GM18520 (cell line): ENCODE results near the gene MED12L.

Experiments
- ATAC-seq: cut with Tn5 transposase; IDR thresholded peaks from one replicate; pipeline ENCODE4 v1.9.1; 2021; ENCODE audit not compliant: unreplicated experiment

The MED12L gene

DNA sequence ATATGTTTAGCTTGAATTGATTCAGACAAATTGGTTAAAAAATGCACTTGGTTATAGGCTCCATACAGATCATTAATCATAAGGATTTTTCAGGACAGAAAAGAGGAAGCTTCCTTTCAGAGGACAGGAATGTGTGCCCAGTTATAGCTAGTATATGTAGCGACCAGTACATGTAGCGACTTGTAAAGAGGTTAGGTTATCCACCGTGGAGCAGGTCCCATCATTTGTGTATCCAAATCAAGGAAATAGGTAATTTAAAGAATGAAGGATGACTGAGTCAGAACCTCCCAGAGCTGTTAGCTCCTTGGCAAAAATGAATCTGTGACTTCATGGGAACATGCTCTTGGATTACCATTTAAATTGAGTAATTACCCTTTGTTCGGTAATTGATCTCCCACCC is 314.9 kb downstream of the MED12L start:
- no peak for ATAC-seq

DNA sequence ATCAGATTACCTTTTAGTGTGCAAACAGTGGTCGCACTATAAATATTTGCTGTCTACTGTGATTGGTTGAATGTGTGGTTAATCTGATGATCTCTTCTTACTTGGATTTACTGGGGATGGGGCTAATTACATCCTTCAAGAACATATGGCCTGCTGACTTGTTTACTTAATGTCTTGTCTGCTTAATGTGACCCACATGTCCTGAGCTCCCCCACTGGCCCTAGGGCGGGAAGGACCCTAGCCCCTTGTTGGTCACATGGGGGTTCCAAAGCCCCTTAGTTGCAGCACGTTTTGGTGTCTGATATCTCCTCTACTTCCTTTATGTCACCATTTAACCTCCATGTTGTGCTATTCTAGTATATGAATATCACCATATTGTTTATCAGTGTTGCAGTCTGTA is 316.9 kb downstream of the MED12L start:
- ATAC-seq = no peak

DNA sequence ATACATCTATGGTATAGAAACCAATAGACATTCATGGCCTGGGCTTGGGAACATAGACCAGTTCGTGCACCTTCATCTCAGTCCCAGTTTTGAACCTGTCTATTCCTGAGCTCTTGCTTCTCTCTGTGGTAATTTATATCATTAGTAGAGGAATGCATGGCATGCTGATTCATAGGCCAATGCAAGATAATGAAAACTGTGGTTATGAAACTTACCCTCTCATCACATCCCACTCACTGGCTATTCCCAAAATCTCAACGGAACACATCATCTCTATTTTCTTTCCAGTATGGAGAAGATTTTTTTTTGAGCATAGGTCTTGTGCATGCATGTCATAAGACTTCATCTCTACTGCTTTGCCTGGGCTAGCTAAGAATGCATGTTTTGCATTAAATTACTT is 317.8 kb downstream of the MED12L start:
- ATAC-seq = no peak

DNA sequence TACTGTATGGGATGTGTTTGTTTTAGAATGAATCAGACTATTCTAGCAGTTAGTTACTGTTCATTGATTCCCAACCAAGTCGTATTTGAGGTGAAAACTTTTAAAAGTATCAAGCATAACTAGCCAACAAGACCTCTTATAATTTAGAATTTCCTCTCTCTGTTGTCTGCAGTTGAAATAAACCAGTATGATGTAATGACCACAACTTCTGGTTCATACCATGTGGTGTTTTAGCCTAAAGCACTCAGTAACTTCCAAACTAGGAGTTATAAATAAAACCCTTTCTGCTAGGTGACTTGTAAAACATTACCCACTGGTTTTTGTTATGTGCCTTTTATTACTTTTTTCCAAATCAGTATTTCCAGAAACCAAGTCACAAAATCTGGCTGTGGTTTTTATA is 318.9 kb downstream of the MED12L start:
- no peak for ATAC-seq

DNA sequence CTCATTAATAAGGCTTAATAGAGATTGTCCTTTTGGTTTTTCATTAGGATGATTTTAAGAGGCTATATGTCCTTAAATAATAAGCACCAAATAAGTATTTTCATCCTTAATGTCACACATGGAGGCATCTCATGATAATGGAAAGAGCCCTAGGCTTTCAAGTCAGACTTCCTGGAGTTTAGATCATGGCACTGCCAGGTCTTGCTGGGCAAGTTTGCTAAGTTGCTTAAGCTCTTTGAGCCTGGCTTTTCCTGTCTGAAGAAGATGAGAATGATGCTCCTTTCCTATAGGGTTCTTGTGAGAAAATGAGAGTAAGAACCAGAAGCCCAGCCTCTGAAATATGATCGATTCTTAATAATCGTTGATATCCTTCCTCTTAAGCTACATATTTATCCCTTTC is 322.5 kb downstream of the MED12L start:
- ATAC-seq = no peak

DNA sequence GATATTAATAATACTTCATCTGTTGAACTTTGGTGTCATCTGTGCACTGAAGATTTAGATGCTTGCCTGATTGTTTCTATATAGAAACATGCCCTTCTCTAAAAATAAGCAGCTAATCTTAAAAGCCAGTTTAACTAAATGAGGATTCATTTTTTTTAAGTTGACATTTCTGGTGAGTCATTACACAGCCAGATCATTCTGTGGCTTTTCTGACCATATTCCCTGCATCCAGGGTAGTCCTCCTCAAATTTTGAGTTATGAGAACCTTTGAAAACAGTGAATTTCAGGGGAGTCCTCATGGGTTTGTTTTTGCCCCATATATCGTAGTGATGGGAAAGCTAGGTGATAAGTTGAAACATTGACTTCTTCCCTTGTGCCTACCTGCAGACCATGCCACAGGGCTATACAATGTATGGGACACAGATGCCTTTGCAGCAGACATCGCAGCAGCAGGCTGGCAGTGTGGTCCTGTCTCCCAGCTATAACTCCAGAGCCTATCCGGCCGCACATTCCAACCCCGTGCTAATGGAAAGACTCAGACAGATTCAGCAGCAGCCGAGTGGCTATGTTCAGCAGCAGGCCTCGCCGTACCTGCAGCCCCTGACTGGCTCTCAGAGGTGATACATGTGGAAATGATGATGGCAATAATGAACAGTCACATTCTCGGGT is 325.6 kb downstream of the MED12L start:
- no peak for ATAC-seq

DNA sequence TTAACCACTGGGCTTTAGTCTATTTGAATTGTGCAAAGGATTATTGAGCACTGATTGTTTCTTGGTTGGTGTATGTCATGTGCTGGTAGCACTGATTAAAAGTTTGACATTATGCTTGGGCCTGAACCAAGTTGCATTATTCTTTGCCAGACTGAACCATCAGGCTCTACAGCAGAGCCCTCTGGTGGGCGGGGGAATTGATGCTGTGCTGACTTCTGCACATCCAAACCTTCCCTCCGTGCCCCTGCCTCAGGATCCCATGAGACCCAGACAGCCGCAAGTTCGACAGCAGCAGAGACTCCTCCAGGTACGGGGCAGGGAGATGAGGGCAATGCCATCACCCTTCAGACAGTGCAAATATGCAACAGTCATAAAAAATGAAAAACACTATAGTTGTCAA is 327.5 kb downstream of the MED12L start:
- no peak for ATAC-seq

DNA sequence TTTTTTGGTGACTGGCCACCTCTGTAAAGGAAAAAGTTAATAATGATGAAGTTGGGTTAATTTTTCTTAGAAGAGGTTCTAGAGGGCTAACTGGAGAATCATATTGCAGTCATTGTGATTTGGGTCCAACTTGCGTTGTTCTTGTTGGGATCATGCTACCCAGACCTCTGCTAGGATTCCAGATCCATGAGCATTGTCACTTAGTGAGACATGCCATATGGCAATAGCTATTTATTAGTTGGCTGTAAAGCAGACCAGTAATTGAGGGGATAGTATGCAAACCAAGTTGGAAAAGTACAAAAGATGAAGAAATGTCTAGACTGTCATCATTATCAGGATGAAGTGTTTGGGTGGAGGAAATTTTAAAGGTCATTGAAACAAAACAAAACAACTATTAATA is 329.8 kb downstream of the MED12L start:
- no peak for ATAC-seq

DNA sequence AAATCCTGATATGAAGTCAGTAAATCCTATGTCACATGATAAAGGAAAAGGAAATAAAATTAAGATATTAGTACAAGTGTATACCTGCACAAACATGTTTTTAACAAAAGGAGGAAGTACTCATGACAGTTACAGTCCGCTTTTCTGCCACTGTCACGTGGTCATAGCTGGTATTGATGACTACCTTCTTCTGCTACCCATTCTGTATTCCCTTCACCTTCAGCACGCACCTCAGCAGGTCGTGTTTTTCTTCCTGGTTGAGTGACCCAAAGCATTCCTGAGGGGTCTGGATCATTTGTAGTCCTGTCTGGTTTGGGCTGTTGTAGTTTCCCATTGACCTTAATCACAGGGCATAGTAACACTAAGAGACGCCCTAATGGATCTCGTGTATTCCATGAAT is 334.3 kb downstream of the MED12L start:
- ATAC-seq = no peak

DNA sequence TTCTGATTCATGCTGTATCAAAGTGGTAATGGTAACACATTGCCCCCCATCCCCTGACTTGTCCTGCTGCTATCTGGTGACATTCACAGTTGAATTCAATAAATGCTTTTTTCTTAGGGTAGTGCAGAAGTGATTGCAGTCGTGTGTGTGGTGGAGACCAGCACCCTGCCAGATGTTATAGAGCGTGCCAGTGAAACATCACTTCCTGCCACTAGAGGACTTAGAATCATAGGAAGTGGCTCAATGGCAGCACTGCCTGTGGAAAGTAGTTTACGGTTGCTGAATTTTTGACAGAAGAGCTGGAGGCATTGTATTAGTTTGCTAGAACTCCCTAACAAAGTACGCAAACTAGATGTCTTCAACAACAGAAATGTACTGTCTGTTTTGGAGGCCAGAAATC is 336.5 kb downstream of the MED12L start:
- ATAC-seq = no peak

DNA sequence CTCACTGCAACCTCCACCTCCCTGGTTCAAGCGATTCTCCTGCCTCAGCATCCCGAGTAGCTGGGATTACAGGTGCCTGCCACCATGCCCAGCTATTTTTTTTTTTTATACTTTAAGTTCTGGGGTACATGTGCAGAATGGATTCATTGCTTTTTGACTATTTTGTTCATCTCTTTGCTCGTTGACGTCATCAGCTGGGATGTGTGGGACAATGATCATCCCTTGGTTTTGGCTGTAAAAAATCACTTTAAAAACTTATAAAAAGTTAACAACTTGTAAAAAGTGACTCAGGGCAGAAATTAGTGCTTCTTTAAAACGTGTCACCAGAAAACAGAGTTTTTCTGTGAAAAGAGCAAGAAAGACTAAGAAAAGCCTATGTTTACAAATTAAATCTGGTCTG is 337.6 kb downstream of the MED12L start:
- ATAC-seq = no peak

DNA sequence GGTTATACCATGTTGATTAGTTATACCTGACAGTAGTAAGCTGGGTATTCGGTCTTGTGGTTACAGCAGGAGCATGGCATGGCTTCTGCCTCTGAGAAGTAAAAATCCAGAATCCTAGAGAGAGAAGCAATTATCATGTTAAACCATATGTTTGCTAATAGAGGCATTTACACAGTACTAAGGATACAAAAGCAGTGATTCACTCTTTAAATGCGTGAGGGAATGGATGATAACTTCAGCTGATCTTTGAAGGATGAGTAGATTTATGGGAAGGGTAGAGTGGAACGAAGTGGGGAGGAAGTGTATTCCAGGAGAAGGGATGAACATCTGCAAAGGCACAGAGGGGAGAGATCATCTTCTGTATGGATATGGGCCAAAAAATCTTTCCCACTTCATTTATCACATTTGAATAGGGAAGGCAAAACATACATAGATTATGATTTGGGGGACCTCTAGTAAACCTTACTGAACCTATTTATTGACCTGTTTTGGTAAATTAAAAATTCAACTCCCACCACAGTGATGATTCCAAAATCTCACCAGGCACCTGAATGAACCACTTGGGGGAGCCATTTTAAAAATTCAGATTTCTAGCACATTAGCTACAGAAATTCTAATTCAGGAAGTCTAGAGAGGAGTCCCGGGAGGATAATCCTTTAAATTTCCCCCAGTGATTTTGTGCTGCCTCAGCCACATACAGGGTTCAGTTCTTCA is 340.3 kb downstream of the MED12L start:
- ATAC-seq = no peak

DNA sequence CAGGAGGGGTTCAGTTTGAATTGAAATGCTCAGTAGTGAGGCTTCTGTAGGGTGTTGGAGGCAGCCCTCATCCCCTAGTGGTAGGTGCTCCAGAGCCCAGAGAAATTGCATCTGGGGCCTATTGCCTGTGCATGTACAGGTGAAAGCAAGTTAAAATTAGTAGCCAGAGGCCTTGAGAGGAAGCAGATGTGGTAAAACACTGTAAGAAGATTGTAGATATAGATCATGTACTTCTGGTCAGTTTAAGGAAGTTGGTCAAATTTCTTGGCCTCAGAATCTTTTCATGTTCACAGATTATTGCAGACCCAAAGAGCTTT is 340.8 kb downstream of the MED12L start:
- ATAC-seq = no peak

DNA sequence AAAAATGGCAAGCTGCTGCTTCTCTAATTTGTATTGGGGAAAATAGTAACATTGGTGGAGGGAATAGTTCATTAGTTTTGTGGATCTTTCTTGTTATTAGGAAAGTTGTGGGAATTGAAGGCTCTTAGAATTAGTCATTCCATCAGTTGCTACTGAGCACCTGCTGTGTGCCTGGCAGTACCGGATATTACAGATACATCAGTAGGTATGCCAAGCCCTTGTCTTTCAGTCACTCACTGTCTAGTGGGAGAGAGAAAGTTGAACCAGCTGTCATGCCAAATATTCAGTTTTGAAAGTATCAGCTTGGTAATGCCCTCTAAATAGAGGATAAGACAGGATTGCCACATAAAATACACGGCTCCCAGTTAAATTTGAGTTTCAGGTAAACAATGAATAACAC is 342.9 kb downstream of the MED12L start:
- ATAC-seq = no peak

DNA sequence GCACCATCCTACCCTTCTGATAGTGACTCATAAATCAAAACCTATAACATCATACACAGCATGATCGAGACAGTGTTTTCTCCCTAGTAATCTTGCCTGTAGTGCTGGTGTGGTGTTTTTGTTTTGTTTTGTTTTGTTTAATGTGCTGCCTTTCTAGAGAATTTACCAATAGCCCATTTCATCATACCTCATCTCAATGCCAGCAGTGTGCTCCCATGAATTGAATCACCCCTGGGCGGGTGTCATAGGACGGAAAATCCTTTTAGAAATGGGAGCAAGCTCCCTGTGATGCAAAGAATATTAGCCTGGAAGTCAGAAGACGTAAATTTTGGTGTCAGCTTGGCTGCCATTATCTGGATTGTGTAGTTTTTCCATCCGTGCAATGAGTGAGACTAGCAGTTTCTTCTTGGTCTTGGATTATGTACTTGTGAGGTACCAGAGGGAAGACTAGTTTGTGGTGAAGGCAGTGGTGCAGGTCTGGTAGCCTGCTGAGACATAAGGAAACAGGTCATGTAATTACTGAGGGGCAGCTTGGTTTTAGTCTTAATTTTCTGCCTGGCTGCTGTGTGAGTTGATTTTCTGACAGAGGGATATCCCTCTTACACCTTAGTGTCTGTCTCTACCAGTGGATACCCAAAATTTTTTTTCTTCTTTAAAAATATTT is 345.5 kb downstream of the MED12L start:
- no peak for ATAC-seq

DNA sequence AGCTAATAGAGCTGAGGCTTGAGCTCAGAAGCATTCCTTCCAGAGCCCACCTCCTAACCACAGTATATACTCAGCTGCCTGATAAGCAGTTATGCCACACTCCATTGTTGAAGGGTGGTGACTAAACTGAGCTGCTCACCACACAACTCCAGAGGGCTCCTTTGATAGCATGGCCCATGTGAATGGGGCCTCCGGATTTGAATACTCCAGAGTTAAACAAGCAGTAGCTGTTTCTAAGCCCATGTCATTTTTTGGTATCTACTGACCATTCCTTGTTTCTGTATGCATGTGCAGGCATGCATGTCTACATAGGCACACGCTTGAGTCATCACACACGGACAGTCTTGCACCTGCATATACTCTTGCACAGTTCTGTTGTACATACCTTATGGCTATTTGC is 346.5 kb downstream of the MED12L start:
- no peak for ATAC-seq

DNA sequence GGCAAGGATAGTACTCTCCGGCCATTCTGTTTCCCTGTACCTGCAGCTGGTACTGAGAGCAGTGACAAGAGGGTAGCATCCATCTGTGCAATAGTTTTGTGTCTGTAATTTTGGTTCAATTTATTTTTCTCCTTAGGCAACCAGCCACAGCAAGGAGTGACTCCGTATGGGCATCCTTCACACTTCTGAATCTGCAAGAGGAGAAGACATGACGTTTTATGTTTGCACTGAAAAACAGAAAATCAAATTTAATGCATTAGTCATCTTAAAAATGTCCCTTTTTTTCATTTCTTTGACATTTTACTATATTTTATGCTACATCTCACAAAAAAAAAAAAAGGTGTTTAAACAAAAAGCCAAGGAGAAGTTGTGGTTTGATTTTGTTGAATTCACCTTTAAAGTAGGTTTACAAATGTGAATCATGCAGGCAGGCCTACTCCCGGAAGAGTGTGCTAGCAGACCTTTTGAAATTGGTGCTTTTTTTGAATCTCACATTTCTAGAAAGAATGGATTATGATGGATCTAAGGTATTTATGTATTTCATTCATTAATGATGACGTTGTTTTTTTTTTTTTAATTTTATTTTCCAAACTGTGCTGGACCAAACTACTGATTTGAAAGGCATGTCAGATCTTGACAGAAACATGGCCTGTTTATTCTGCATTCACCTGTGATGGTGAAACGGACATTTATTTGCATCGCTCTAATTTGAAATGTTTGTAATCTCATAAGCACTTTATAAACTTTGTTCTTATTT is 347.3 kb downstream of the MED12L start:
- ATAC-seq = no peak

DNA sequence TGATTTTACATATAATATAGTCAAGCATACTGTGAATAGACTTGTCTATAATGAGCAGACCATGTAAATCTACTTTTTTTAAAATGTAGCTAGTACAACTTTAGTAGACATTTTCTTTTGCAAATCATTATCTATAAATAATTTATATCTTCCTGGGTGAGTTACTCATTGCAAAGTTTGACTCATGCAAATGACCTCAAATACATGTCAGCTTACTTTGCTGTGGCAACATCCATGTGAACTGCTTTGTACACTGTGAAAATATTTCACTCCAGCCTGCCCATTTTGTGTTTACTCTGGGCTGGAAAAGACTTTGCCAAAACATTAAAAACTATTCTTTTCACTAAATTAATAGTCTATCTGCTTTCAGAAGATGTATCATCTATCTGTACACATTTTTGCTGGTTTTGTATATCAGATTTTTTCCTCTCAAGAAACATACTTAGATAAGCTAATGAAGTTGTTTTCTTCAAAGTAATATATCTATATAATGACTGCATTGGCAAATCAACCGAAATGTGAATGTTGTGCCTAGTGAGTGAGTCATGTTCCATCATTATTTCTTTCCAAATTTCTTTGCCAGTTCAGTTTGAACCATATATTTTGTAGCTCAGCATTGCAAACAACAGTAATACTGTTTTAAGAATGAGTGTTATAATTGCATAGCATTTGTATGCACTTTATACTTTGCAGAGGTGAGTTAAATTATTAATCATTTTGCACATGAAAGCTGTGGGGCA is 348.9 kb downstream of the MED12L start:
- ATAC-seq = no peak

DNA sequence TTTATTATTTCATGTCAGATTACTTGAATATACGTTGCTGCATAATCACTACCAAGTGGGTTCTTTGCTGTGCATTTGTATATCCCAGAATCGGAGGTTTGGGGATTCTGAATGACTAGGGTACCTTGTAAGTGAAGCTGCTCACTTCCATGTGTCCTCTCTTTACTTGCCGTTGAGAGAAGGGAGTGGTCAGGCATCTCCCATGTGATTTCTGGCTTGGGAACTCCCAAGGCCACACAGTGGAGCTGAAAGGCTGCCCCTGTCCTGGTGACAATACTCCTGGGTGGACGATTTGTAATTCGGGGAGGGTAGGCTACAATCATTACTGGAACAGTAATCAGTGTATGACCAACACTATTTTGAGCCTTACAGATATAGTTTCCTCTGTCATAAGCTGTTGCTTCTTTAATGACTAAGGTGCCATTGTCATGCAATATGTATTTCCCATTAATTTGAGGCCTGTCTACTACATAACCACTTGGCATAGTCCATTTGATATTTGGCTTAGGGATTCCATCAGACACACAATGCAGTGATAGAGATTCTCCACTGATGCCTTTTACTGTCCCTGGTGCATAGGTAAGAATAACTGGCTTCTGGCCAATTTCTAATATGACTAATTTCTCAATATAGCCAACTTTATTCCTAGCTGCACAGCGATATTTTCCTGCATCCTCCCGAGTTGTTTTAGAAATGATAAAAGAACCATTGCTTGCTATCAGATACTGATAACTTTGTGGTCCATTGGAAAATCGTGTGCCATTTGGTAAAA is 351.4 kb downstream of the MED12L start:
- ATAC-seq = no peak

DNA sequence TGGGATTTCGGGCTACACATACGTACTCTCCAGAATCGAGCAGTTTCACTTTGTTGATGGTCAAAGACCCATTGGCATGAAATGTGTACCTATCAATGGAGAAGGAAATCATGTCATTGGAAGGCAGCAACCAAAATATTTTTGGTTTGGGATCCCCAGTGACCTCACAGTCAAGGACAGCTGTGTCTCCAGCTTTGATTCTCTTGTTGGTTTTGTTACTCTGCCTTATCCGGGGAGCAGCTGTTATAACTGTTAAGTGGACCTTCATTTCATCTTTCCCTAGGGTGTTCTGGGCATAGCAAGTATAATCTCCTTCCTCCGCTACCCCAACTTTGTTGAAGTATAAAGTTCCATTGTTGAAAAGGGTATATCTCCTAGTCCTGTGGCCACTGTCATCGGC is 352.4 kb downstream of the MED12L start:
- ATAC-seq = no peak
